Karpas-422 (cell line): ENCODE results near the gene UPP2. TPM values are rescaled to one million over a fixed set of nuclear protein-coding genes. Genes with fewer than 3 reads are reported as not detected.
A peak's percentile ranks its signal among the peaks of the same experiment; 100 is the strongest.

Experiments
- DNase-seq: peaks from one replicate; pipeline ENCODE4 v3.0.0-alpha.2; 2015
- H2AFZ ChIP-seq: fragments of 200-600 bp; sonication (generic); 2 replicates; pipeline ENCODE4 v1.6.1; 2014; ENCODE audit warnings: antibody characterized with exemption, low read length, mixed read lengths
- H3K27ac ChIP-seq: fragments of 200-600 bp; sonication (generic); 2 replicates; pipeline ENCODE4 v1.5.1; 2014; ENCODE audit warnings: mild to moderate bottlenecking, low read length, moderate library complexity
- H3K27me3 ChIP-seq: fragments of 200-600 bp; sonication (generic); 2 replicates; pipeline ENCODE4 v1.6.1; 2014; ENCODE audit warnings: low read length, mixed read lengths
- H3K36me3 ChIP-seq: fragments of 200-600 bp; sonication (generic); 2 replicates; pipeline ENCODE4 v1.6.1; 2014; ENCODE audit warnings: low read length, mixed read lengths; ENCODE audit not compliant: insufficient read depth
- H3K4me1 ChIP-seq: fragments of 200-600 bp; sonication (generic); 2 replicates; pipeline ENCODE4 v1.6.1; 2014; ENCODE audit warnings: mild to moderate bottlenecking, low read length, mixed read lengths
- H3K4me2 ChIP-seq: fragments of 200-600 bp; sonication (generic); 2 replicates; pipeline ENCODE4 v1.6.1; 2014; ENCODE audit warnings: low read length, low read depth, mild to moderate bottlenecking; ENCODE audit not compliant: poor library complexity, severe bottlenecking
- H3K4me3 ChIP-seq: fragments of 200-600 bp; sonication (generic); 2 replicates; pipeline ENCODE4 v1.5.1; 2014; ENCODE audit warnings: mild to moderate bottlenecking, antibody characterized with exemption, low read length, mixed read lengths
- H3K79me2 ChIP-seq: fragments of 200-600 bp; sonication (generic); 2 replicates; pipeline ENCODE4 v1.6.1; 2014; ENCODE audit warnings: mild to moderate bottlenecking, low read length, mixed read lengths
- H3K9ac ChIP-seq: fragments of 200-600 bp; sonication (generic); 2 replicates; pipeline ENCODE4 v1.6.0; 2014; ENCODE audit warnings: low read length
- H3K9me2 ChIP-seq: fragments of 200-600 bp; sonication (generic), shearing (Covaris generic); replicated peaks from 2 replicates; pipeline ENCODE4 v1.6.0; 2014; ENCODE audit warnings: mild to moderate bottlenecking, low read length, moderate library complexity; ENCODE audit not compliant: insufficient read depth
- H3K9me3 ChIP-seq: fragments of 300-700, 200-600 bp; sonication (generic); 2 replicates; pipeline ENCODE4 v1.6.1; 2014; ENCODE audit warnings: low read length, mixed read lengths
- H4K20me1 ChIP-seq: fragments of 200-600 bp; sonication (generic); 2 replicates; pipeline ENCODE4 v1.6.1; 2014; ENCODE audit warnings: mild to moderate bottlenecking, antibody characterized with exemption, low read length, low read depth; ENCODE audit not compliant: insufficient read depth
- total RNA-seq: library from RNA; depleted of rRNA; stranded (reverse); fragments of >200 nt; shearing (Covaris generic); gene quantifications from 2 replicates; pipeline ENCODE4 v1.2.3, GENCODE V29; 2014; ENCODE audit warnings: low replicate concordance

The UPP2 gene
- total RNA-seq, 1 experiment from 2014 or later, result not detected

- Histone ChIP-seq H3K27ac (no peak overlapping the region), H3K36me3 (no peaks in the 10 kb centered on the region), H3K4me2 (no peak overlapping the region), H3K4me1 (no peaks in the 10 kb centered on the region), H3K9me3 (no peaks in the 10 kb centered on the region), H3K79me2 (no peaks in the 10 kb centered on the region), H3K4me3 (no peak overlapping the region), H3K9ac (no peak overlapping the region), H2AFZ (no peak overlapping the region), H4K20me1 (no peaks in the 10 kb centered on the region), H3K9me2 (no peaks in the 10 kb centered on the region), H3K27me3 (no peaks in the 10 kb centered on the region)
- no peak for DNase-seq
Measured at GRCh38 chr2:158135096-158135495, 33.4 kb downstream of the UPP2 start.

GRCh38 chr2:158138255-158138654 lies 36.6 kb downstream of the UPP2 start:
- Histone ChIP-seq H3K9ac (no peak overlapping the region), H3K27ac (no peak overlapping the region), H4K20me1 (no peaks in the 10 kb centered on the region), H3K79me2 (no peaks in the 10 kb centered on the region), H3K36me3 (no peaks in the 10 kb centered on the region), H3K4me2 (no peak overlapping the region), H2AFZ (no peak overlapping the region), H3K9me3 (no peaks in the 10 kb centered on the region), H3K9me2 (no peaks in the 10 kb centered on the region), H3K4me3 (no peak overlapping the region), H3K27me3 (no peaks in the 10 kb centered on the region), H3K4me1 (no peaks in the 10 kb centered on the region)
- no peak for DNase-seq

GRCh38 chr2:158140201-158140600 lies 38.5 kb downstream of the UPP2 start:
- Histone ChIP-seq H4K20me1 (no peaks in the 10 kb centered on the region), H3K4me2 (no peak overlapping the region), H3K9me3 (no peaks in the 10 kb centered on the region), H3K4me3 (no peak overlapping the region), H3K79me2 (no peaks in the 10 kb centered on the region), H3K27ac (no peak overlapping the region), H2AFZ (no peak overlapping the region), H3K9me2 (no peaks in the 10 kb centered on the region), H3K9ac (no peak overlapping the region), H3K36me3 (no peaks in the 10 kb centered on the region), H3K4me1 (no peaks in the 10 kb centered on the region), H3K27me3 (no peaks in the 10 kb centered on the region)
- DNase-seq, result no peak

- Histone ChIP-seq H3K36me3 (no peaks in the 10 kb centered on the region), H3K79me2 (no peaks in the 10 kb centered on the region), H3K27me3 (no peaks in the 10 kb centered on the region), H4K20me1 (no peaks in the 10 kb centered on the region), H2AFZ (no peak overlapping the region), H3K4me2 (no peak overlapping the region), H3K9me2 (no peaks in the 10 kb centered on the region), H3K9me3 (no peaks in the 10 kb centered on the region), H3K4me1 (no peaks in the 10 kb centered on the region), H3K4me3 (no peak overlapping the region), H3K27ac (no peak overlapping the region), H3K9ac (no peak overlapping the region)
- DNase-seq, result no peak
Measured at GRCh38 chr2:158142165-158142564, 40.5 kb downstream of the UPP2 start.

GRCh38 chr2:158142568-158143332 lies 41.1 kb downstream of the UPP2 start:
- Histone ChIP-seq H3K4me1 (no peaks in the 10 kb centered on the region), H3K9me3 (no peaks in the 10 kb centered on the region), H4K20me1 (no peaks in the 10 kb centered on the region), H3K4me2 (no peak overlapping the region), H3K79me2 (no peaks in the 10 kb centered on the region), H3K4me3 (no peak overlapping the region), H3K36me3 (no peaks in the 10 kb centered on the region), H2AFZ (no peak overlapping the region), H3K9me2 (no peaks in the 10 kb centered on the region), H3K27ac (no peak overlapping the region), H3K27me3 (no peaks in the 10 kb centered on the region), H3K9ac (no peak overlapping the region)
- peak; percentile 42 for DNase-seq

- Histone ChIP-seq H3K79me2 (no peaks in the 10 kb centered on the region), H3K9me2 (no peaks in the 10 kb centered on the region), H3K36me3 (no peaks in the 10 kb centered on the region), H2AFZ (no peak overlapping the region), H4K20me1 (no peaks in the 10 kb centered on the region), H3K27me3 (no peaks in the 10 kb centered on the region), H3K4me3 (no peak overlapping the region), H3K9me3 (no peaks in the 10 kb centered on the region), H3K9ac (no peak overlapping the region), H3K27ac (no peak overlapping the region), H3K4me1 (no peaks in the 10 kb centered on the region), H3K4me2 (no peak overlapping the region)
- DNase-seq, result no peak
Measured at GRCh38 chr2:158143703-158144360, 42.2 kb downstream of the UPP2 start.

GRCh38 chr2:158144914-158145625 lies 43.4 kb downstream of the UPP2 start:
- Histone ChIP-seq H2AFZ (no peak overlapping the region), H3K4me1 (no peaks in the 10 kb centered on the region), H3K79me2 (no peaks in the 10 kb centered on the region), H3K27ac (no peak overlapping the region), H3K4me3 (no peak overlapping the region), H3K9me3 (no peaks in the 10 kb centered on the region), H3K9ac (no peak overlapping the region), H3K36me3 (no peaks in the 10 kb centered on the region), H3K27me3 (no peaks in the 10 kb centered on the region), H3K4me2 (no peak overlapping the region), H3K9me2 (no peaks in the 10 kb centered on the region), H4K20me1 (no peaks in the 10 kb centered on the region)
- no peak for DNase-seq

- no peaks in the 10 kb centered on the region for H3K36me3 ChIP-seq
- no peak overlapping the region for H2AFZ ChIP-seq
- no peaks in the 10 kb centered on the region for H3K27me3 ChIP-seq
- no peak overlapping the region for H3K27ac ChIP-seq
- no peak overlapping the region for H3K9ac ChIP-seq
- no peak overlapping the region for H3K4me3 ChIP-seq
- H3K9me2 ChIP-seq, result no peaks in the 10 kb centered on the region
- DNase-seq, result no peak
- H3K4me2 ChIP-seq, result no peak overlapping the region
- H3K9me3 ChIP-seq, result no peaks in the 10 kb centered on the region
- H3K79me2 ChIP-seq, result no peaks in the 10 kb centered on the region
- H3K4me1 ChIP-seq, result no peaks in the 10 kb centered on the region
- no peaks in the 10 kb centered on the region for H4K20me1 ChIP-seq
Measured at GRCh38 chr2:158153270-158154015, 51.8 kb downstream of the UPP2 start.
